ENCODE data around the gene TMEM95.

The TMEM95 gene

GRCh38 chr17:7404737-7405349 lies 49.9 kb downstream of the TMEM95 start:
- Histone ChIP-seq H3K4me3 (ENCODE audit: low read depth, low read length) (peak overlapping the region; percentile 69), H3K27ac (ENCODE audit: extremely low read depth, low read depth, low read length) (peak overlapping the region; percentile 31; the same call in 1 of the 2 replicates), H3K9me3 (ENCODE audit: control insufficient read depth, insufficient read depth, low read depth, low read length) (no peaks in the 10 kb centered on the region), H3K36me3 (ENCODE audit: control insufficient read depth in 2 of 2, insufficient read depth in 1 of 2, low read length in 2 of 2) (peaks cover 6 to 21% of the 10 kb centered on the region in 2 experiments; a peak in 2 of 3 replicates), H3K4me1 (ENCODE audit: control insufficient read depth, insufficient read depth, low read length) (peaks cover 8% of the 10 kb centered on the region)
- CTCF ChIA-PET = interaction anchor here (0.6 to 1.7 kb wide), 5 partner anchors 13 to 317 kb away, joined by 3 to 5 read pairs (median 3); no protein-coding TSS in a partner anchor
- POLR2A ChIA-PET = interaction anchor here (0.6 to 3.2 kb wide), 42 partner anchors 8 to 1543 kb away, joined by 3 to 67 read pairs (median 6); partner anchors contain the start of genes ACADVL, ATP1B2, CHRNB1 and DLG4
- no peak for TF ChIP-seq ZNF707 (tag by site-specific recombination; IDR thresholded peaks at IDR 0.05)
- peak; percentile 80; the same call in 1 of the 2 replicates for TF ChIP-seq ZXDB (tag by site-specific recombination; IDR thresholded peaks at IDR 0.05)
- no peak for TF ChIP-seq ZNF513 (tag by site-specific recombination; IDR thresholded peaks at IDR 0.05)
- TF ChIP-seq ZBTB7A (tag by site-specific recombination; IDR thresholded peaks at IDR 0.05; ENCODE audit: low read depth) = 0 out of 2 replicates have a peak, but pooled peaks have one; percentile 26
- TF ChIP-seq ZNF571 (tag by site-specific recombination; IDR thresholded peaks at IDR 0.05) = no peak
- 0 out of 2 replicates have a peak, but pooled peaks have one; percentile 14 for TF ChIP-seq ZNF600 (tag by site-specific recombination; IDR thresholded peaks at IDR 0.05)
- peak; percentile 92 for TF ChIP-seq ZBTB20 (tag by site-specific recombination; IDR thresholded peaks at IDR 0.05)
- TF ChIP-seq ZNF311 (tag by site-specific recombination; IDR thresholded peaks at IDR 0.05; ENCODE audit: borderline replicate concordance) = no peak
- peak; percentile 70 for TF ChIP-seq GLIS1 (tag by site-specific recombination; IDR thresholded peaks at IDR 0.05)
- TF ChIP-seq ZNF624 (tag by site-specific recombination; IDR thresholded peaks at IDR 0.05) = no peak
- TF ChIP-seq ZSCAN30 (tag by site-specific recombination; IDR thresholded peaks at IDR 0.05) = peak; percentile 8; the same call in 1 of the 2 replicates
- TF ChIP-seq ZBTB26 (tag by site-specific recombination; optimal IDR thresholded peaks at IDR 0.05) = peak; percentile 70
- TF ChIP-seq SP2 (tag by site-specific recombination; IDR thresholded peaks at IDR 0.05) = peak; percentile 61
- TF ChIP-seq ZNF548 (tag by site-specific recombination; IDR thresholded peaks at IDR 0.05) = no peak

- peak overlapping the region; percentile 31; the same call in 1 of the 2 replicates for H3K27ac ChIP-seq (ENCODE audit: extremely low read depth, low read depth, low read length)
- H3K36me3 ChIP-seq (ENCODE audit: control insufficient read depth in 2 of 2, insufficient read depth in 1 of 2, low read length in 2 of 2) = peaks cover 9 to 29% of the 10 kb centered on the region in 2 experiments; a peak in 2 of 3 replicates
- CTCF ChIA-PET = interaction anchor here (1.0 to 1.7 kb wide), 2 partner anchors 13 to 31 kb away, joined by 4 to 5 read pairs; no protein-coding TSS in a partner anchor
- peak; percentile 41; the same call in 1 of the 2 replicates for TF ChIP-seq SP3 (tag by site-specific recombination; IDR thresholded peaks at IDR 0.05)
- peak; percentile 75 for TF ChIP-seq PATZ1 (tag by site-specific recombination; IDR thresholded peaks at IDR 0.05)
- peak; percentile 91 for TF ChIP-seq PRDM1 (tag by site-specific recombination; IDR thresholded peaks at IDR 0.05)
- no peak for TF ChIP-seq ZNF664 (tag by site-specific recombination; IDR thresholded peaks at IDR 0.05)
- TF ChIP-seq ZBTB7A (tag by site-specific recombination; IDR thresholded peaks at IDR 0.05; ENCODE audit: low read depth) = peak; percentile 11; the same call in 1 of the 2 replicates
- TF ChIP-seq HOXA7 (CRISPR knock-in tag; IDR thresholded peaks at IDR 0.05; ENCODE audit: borderline replicate concordance) = no peak
- TF ChIP-seq ZNF433 (tag by site-specific recombination; IDR thresholded peaks at IDR 0.05; ENCODE audit: low read depth) = no peak
- TF ChIP-seq ZNF513 (tag by site-specific recombination; IDR thresholded peaks at IDR 0.05) = no peak
- TF ChIP-seq ZNF335 (tag by site-specific recombination; conservative IDR thresholded peaks at IDR 0.05) = peak; percentile 19
- TF ChIP-seq ZFHX2 (tag by site-specific recombination; conservative IDR thresholded peaks at IDR 0.05) = 0 out of 2 replicates have a peak, but pooled peaks have one; percentile 25
- TF ChIP-seq GLIS2 (tag by site-specific recombination; IDR thresholded peaks at IDR 0.05) = peak; percentile 21; the same call in 1 of the 2 replicates
- TF ChIP-seq SP7 (tag by site-specific recombination; IDR thresholded peaks at IDR 0.05) = 0 out of 2 replicates have a peak, but pooled peaks have one; percentile 5
These were observed 50.6 kb downstream of the TMEM95 start for GRCh38 chr17:7405350-7406234.

More at GRCh38 chr17:7405350-7406234, 50.6 kb downstream of the TMEM95 start:
- POLR2A ChIA-PET = interaction anchor here (0.6 to 3.2 kb wide), 6 partner anchors 11 to 1357 kb away, joined by 3 to 31 read pairs (median 4); partner anchors contain the start of genes POLR2A and TMEM102
- Histone ChIP-seq H3K9me3 (ENCODE audit: control insufficient read depth, insufficient read depth, low read depth, low read length) (no peaks in the 10 kb centered on the region), H3K4me1 (ENCODE audit: control insufficient read depth, insufficient read depth, low read length) (peaks cover 8% of the 10 kb centered on the region), H3K4me3 (ENCODE audit: low read depth, low read length) (peak overlapping the region; percentile 69)
